H9 (cell line): Measurements from ENCODE around the gene BRSK2. TPM values are rescaled to one million over a fixed set of nuclear protein-coding genes. Genes with fewer than 3 reads are reported as not detected.

Experiments used
- DNase-seq: peaks from one replicate; pipeline ENCODE4 v3.0.0-alpha.2; 2017
- H2AFZ ChIP-seq: one replicate; pipeline ENCODE4 v1.6.1; 2013; ENCODE audit warnings: mild to moderate bottlenecking, low read length, control low read depth, moderate library complexity
- H2AK5ac ChIP-seq: 2 replicates; pipeline ENCODE4 v1.6.1; 2013; ENCODE audit warnings: low read length, control low read depth, mixed read lengths; ENCODE audit not compliant: insufficient read length
- H2BK120ac ChIP-seq: one replicate; pipeline ENCODE4 v1.6.1; 2013; ENCODE audit warnings: low read depth, mild to moderate bottlenecking, low read length, control low read depth, inconsistent platforms; ENCODE audit not compliant: poor library complexity, severe bottlenecking
- H2BK12ac ChIP-seq: 2 replicates; pipeline ENCODE4 v1.6.1; 2013; ENCODE audit warnings: low read length, control low read depth, mixed read lengths, low read depth; ENCODE audit not compliant: insufficient read length
- H2BK15ac ChIP-seq: 2 replicates; pipeline ENCODE4 v1.6.1; 2013; ENCODE audit warnings: low read depth, low read length, control low read depth
- H2BK20ac ChIP-seq: one replicate; pipeline ENCODE4 v1.6.1; 2013; ENCODE audit warnings: low read depth, mild to moderate bottlenecking, low read length, control low read depth, inconsistent platforms; ENCODE audit not compliant: poor library complexity, severe bottlenecking
- H2BK5ac ChIP-seq: 2 replicates; pipeline ENCODE4 v1.6.1; 2013; ENCODE audit warnings: low read length, control low read depth, mixed read lengths; ENCODE audit not compliant: insufficient read length
- H3K14ac ChIP-seq: 2 replicates; pipeline ENCODE4 v1.6.1; 2013; ENCODE audit warnings: low read length, control low read depth; ENCODE audit not compliant: insufficient read depth
- H3K18ac ChIP-seq: 2 replicates; pipeline ENCODE4 v1.6.1; 2013; ENCODE audit warnings: low read depth, mild to moderate bottlenecking, mixed read lengths, low read length, control low read depth; ENCODE audit not compliant: insufficient read length
- H3K23ac ChIP-seq: 2 replicates; pipeline ENCODE4 v1.6.1; 2013; ENCODE audit warnings: low read length, control low read depth, mixed read lengths, low read depth; ENCODE audit not compliant: insufficient read length
- H3K23me2 ChIP-seq: 2 replicates; pipeline ENCODE4 v1.6.1; 2013; ENCODE audit warnings: low read depth, mild to moderate bottlenecking, mixed read lengths, low read length, control low read depth; ENCODE audit not compliant: insufficient read length, poor library complexity, severe bottlenecking
- H3K27ac ChIP-seq: 2 replicates; pipeline ENCODE4 v1.5.1; 2013; ENCODE audit warnings: low read length, control low read depth, mixed read lengths, low read depth; ENCODE audit not compliant: insufficient read length
- H3K27me3 ChIP-seq: 2 replicates; pipeline ENCODE4 v1.6.1; 2013; ENCODE audit warnings: low read length, control low read depth, inconsistent platforms; ENCODE audit not compliant: insufficient read depth
- H3K4ac ChIP-seq: 2 replicates; pipeline ENCODE4 v1.6.1; 2013; ENCODE audit warnings: low read depth, mild to moderate bottlenecking, control low read depth, inconsistent platforms, low read length, moderate library complexity
- H3K4me1 ChIP-seq: 2 replicates; pipeline ENCODE4 v1.6.1; 2013; ENCODE audit warnings: low read length, control low read depth, inconsistent platforms; ENCODE audit not compliant: insufficient read depth
- H3K4me2 ChIP-seq: 2 replicates; pipeline ENCODE4 v1.6.1; 2013; ENCODE audit warnings: low read length, control low read depth, mixed read lengths; ENCODE audit not compliant: insufficient read length, insufficient read depth
- H3K56ac ChIP-seq: 2 replicates; pipeline ENCODE4 v1.6.1; 2013; ENCODE audit warnings: low read depth, mild to moderate bottlenecking, mixed read lengths, low read length, control low read depth; ENCODE audit not compliant: insufficient read length
- H3K79me1 ChIP-seq: 2 replicates; pipeline ENCODE4 v1.6.1; 2013; ENCODE audit warnings: low read depth, mild to moderate bottlenecking, moderate library complexity, low read length, control low read depth, inconsistent platforms; ENCODE audit not compliant: insufficient read depth, poor library complexity, severe bottlenecking
- H3K79me2 ChIP-seq: 2 replicates; pipeline ENCODE4 v1.6.1; 2013; ENCODE audit warnings: low read length, control low read depth, inconsistent platforms; ENCODE audit not compliant: insufficient read depth
- H3K9ac ChIP-seq: 2 replicates; pipeline ENCODE4 v1.6.1; 2013; ENCODE audit warnings: low read length, control low read depth, mixed read lengths; ENCODE audit not compliant: insufficient read length; ENCODE audit errors: extremely low read depth
- H3K9me3 ChIP-seq: one replicate; pipeline ENCODE4 v1.6.1; 2013; ENCODE audit warnings: low read depth, low read length, inconsistent platforms; ENCODE audit not compliant: control insufficient read depth
- H3T11ph ChIP-seq: one replicate; pipeline ENCODE4 v1.6.1; 2013; ENCODE audit warnings: mild to moderate bottlenecking, low read length, control low read depth, inconsistent platforms
- H4K20me1 ChIP-seq: one replicate; pipeline ENCODE4 v1.6.1; 2013; ENCODE audit not compliant: control insufficient read depth, insufficient read length, insufficient read depth
- H4K5ac ChIP-seq: 2 replicates; pipeline ENCODE4 v1.6.1; 2013; ENCODE audit warnings: low read depth, mild to moderate bottlenecking, mixed read lengths, low read length, control low read depth; ENCODE audit not compliant: insufficient read length
- H4K8ac ChIP-seq: replicated peaks from 2 replicates; pipeline ENCODE4 v1.6.1; 2013; ENCODE audit warnings: low read length, control low read depth, mixed read lengths, low read depth; ENCODE audit not compliant: insufficient read length
- H4K91ac ChIP-seq: 2 replicates; pipeline ENCODE4 v1.6.1; 2013; ENCODE audit warnings: low read depth, mild to moderate bottlenecking, moderate library complexity, mixed read lengths, low read length, control low read depth; ENCODE audit not compliant: insufficient read length
- H3K27ac Mint-ChIP-seq, 3 experiments: 2 replicates in 2 of 3; 3 replicates in 1 of 3; pipeline ENCODE4 v1.8.0; 2020 to 2021; ENCODE audit warnings: mixed read lengths in 3 of 3, mild to moderate bottlenecking in 1 of 3, moderate library complexity in 1 of 3
- H3K27me3 Mint-ChIP-seq: 2 replicates; pipeline ENCODE4 v1.8.0; 2021; ENCODE audit warnings: low read depth, mild to moderate bottlenecking, moderate library complexity, mixed read lengths
- H3K36me3 Mint-ChIP-seq, 3 experiments: 2 replicates in 2 of 3; 3 replicates in 1 of 3; pipeline ENCODE4 v1.8.0; 2020 to 2021; ENCODE audit warnings: low read depth in 3 of 3, mixed read lengths in 3 of 3; ENCODE audit not compliant: insufficient read depth in 1 of 3
- H3K4me1 Mint-ChIP-seq, 2 experiments: 2 replicates each; pipeline ENCODE4 v1.8.0; 2020; ENCODE audit warnings: mixed read lengths in 2 of 2
- H3K4me3 Mint-ChIP-seq, 2 experiments: 2 replicates in 1 of 2; 3 replicates in 1 of 2; pipeline ENCODE4 v1.8.0; 2020 to 2021; ENCODE audit warnings: mild to moderate bottlenecking in 2 of 2, mixed read lengths in 2 of 2, moderate library complexity in 1 of 2
- H3K9me3 Mint-ChIP-seq, 2 experiments: 2 replicates in 1 of 2; 3 replicates in 1 of 2; pipeline ENCODE4 v1.8.0; 2020; ENCODE audit warnings: mild to moderate bottlenecking in 2 of 2, mixed read lengths in 2 of 2, moderate library complexity in 1 of 2
- WGBS: extraction: QIAGEN DNeasy Blood & Tissue Kit; methylation state at CpG from one replicate; pipeline ENCODE4 v1.1.7; 2013; ENCODE audit warnings: missing lambda C conversion rate, low lambda C conversion rate, mixed read lengths; ENCODE audit not compliant: insufficient read length; ENCODE audit errors: extremely low coverage; 5-methylcytosine and 5-hydroxymethylcytosine counted together
- total RNA-seq: library from RNA; stranded (reverse); gene quantifications from 2 replicates; pipeline ENCODE4 v1.2.1, GENCODE V29; 2021
- TF ChIP-seq, protein P1 (sequence below): fragments of 200-600 bp; sonication (generic); conservative IDR thresholded peaks from 3 replicates; pipeline ENCODE4 v1.8.0; 2021; ENCODE audit warnings: antibody characterized with exemption, mild to moderate bottlenecking

The BRSK2 gene
- total RNA-seq, 1 experiment from 2014 or later = 28.4 TPM

GRCh38 chr11:1371836-1372465 is 17.8 kb upstream of the BRSK2 start:
- Histone ChIP-seq H3K23me2 (peaks cover 2% of the 10 kb centered on the region), H3K56ac (no peak overlapping the region), H2AK5ac (no peak overlapping the region), H3K4me2 (no peak overlapping the region), H2AFZ (no peak overlapping the region), H4K20me1 (no peaks in the 10 kb centered on the region), H2BK120ac (no peak overlapping the region), H3K79me2 (no peaks in the 10 kb centered on the region), H3K27ac (no peak overlapping the region), H3K18ac (no peak overlapping the region), H4K5ac (no peak overlapping the region), H4K91ac (no peak overlapping the region), H3K79me1 (no peaks in the 10 kb centered on the region), H4K8ac (no peak overlapping the region), H2BK20ac (no peak overlapping the region), H3K14ac (no peak overlapping the region), H2BK12ac (no peak overlapping the region), H3K4ac (no peak overlapping the region), H2BK15ac (no peak overlapping the region), H3K23ac (no peak overlapping the region), H3K9ac (no peak overlapping the region), H3K4me1 (no peaks in the 10 kb centered on the region), H3K27me3 (no peaks in the 10 kb centered on the region), H2BK5ac (no peak overlapping the region), H3K9me3 (no peaks in the 10 kb centered on the region), H3T11ph (no peak overlapping the region)
- no peak overlapping the region for H3K4me3 Mint-ChIP-seq
- H3K27ac Mint-ChIP-seq = no peak overlapping the region
- H3K9me3 Mint-ChIP-seq = peaks cover 13 to 17% of the 10 kb centered on the region in 2 experiments
- DNase-seq = no peak
- H3K36me3 Mint-ChIP-seq = peaks cover 0 to 4% (median 2%) of the 10 kb centered on the region in 3 experiments; a peak in 3 of 7 replicates
- no peaks in the 10 kb centered on the region for H3K4me1 Mint-ChIP-seq
- WGBS = no CpG with 5 or more reads among the region's 26 CpGs
- TF ChIP-seq, protein P1, sequence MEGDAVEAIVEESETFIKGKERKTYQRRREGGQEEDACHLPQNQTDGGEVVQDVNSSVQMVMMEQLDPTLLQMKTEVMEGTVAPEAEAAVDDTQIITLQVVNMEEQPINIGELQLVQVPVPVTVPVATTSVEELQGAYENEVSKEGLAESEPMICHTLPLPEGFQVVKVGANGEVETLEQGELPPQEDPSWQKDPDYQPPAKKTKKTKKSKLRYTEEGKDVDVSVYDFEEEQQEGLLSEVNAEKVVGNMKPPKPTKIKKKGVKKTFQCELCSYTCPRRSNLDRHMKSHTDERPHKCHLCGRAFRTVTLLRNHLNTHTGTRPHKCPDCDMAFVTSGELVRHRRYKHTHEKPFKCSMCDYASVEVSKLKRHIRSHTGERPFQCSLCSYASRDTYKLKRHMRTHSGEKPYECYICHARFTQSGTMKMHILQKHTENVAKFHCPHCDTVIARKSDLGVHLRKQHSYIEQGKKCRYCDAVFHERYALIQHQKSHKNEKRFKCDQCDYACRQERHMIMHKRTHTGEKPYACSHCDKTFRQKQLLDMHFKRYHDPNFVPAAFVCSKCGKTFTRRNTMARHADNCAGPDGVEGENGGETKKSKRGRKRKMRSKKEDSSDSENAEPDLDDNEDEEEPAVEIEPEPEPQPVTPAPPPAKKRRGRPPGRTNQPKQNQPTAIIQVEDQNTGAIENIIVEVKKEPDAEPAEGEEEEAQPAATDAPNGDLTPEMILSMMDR = no peak
- peaks cover 10% of the 10 kb centered on the region for H3K27me3 Mint-ChIP-seq
